Activated gamma-delta T cell treated with Interleukin-2 at 50 U/mL for 16 hours (primary cell): ENCODE data around the gene ZDHHC23.

ENCODE experiments used
- DNase-seq: peaks from one replicate; pipeline ENCODE4 v3.0.0-alpha.2; 2020

Gene ZDHHC23

GRCh38 chr3:114011059-114011797 lies 63.4 kb downstream of the ZDHHC23 start:
- DNase-seq: no peak
